SK-N-SH (cell line): ENCODE data around the gene OR2T8. TPM values are rescaled to one million over a fixed set of nuclear protein-coding genes. Genes with fewer than 3 reads are reported as not detected.

Source experiments
- CTCF ChIA-PET: fragments of 300-600, 350-600 bp; formaldehyde crosslinking; extraction: SDS; loops from one replicate; lab custom pipeline; 2021; lab: Yijun Ruan, JAX
- POLR2A ChIA-PET: fragments of 350-600 bp; sonication (Branson Sonifier 250); formaldehyde crosslinking; extraction: SDS; loops from one replicate; lab custom pipeline; 2020; ENCODE audit warnings: antibody characterized with exemption, inconsistent platforms; lab: Yijun Ruan, JAX
- DNase-seq: peaks from one replicate; pipeline ENCODE4 v3.0.0; 2012
- H2AFZ ChIP-seq: fragments of 200-600 bp; sonication (generic); 2 replicates; pipeline ENCODE4 v1.8.1; 2016; ENCODE audit warnings: antibody characterized with exemption, mild to moderate bottlenecking, low read depth
- H3F3A ChIP-seq: fragments of 200-600 bp; sonication (generic); replicated peaks from 2 replicates; pipeline ENCODE3; 2016; ENCODE audit warnings: antibody characterized with exemption, mild to moderate bottlenecking; ENCODE audit not compliant: insufficient read depth
- H3K27ac ChIP-seq, 2 experiments: fragments of 200-500 bp in 1 of 2; fragments of 200-600 bp in 1 of 2; sonication (Bioruptor generic) in 1 of 2; sonication (generic), shearing (Covaris generic) in 1 of 2; 2 replicates each; pipeline versions ENCODE4 v1.5.1 to v1.6.1; 2014 to 2016; ENCODE audit warnings: low read depth in 2 of 2, inconsistent platforms in 1 of 2, low read length in 1 of 2, mild to moderate bottlenecking in 1 of 2, mixed read lengths in 1 of 2
- H3K27me3 ChIP-seq: fragments of 200-600 bp; sonication (generic), shearing (Covaris generic); 2 replicates; pipeline ENCODE4 v1.6.1; 2016; ENCODE audit warnings: mixed run types; ENCODE audit not compliant: insufficient read depth
- H3K36me3 ChIP-seq, 2 experiments: fragments of 200-500 bp in 1 of 2; fragments of 200-600 bp in 1 of 2; sonication (Bioruptor generic) in 1 of 2; sonication (generic) in 1 of 2; replicated peaks in 1 of 2; 2 replicates each; pipeline versions ENCODE3 to v1.5.1; 2014 to 2016; ENCODE audit warnings: low read length in 1 of 2, mild to moderate bottlenecking in 1 of 2; ENCODE audit not compliant: insufficient read depth in 2 of 2, control insufficient read depth in 1 of 2
- H3K4me1 ChIP-seq, 2 experiments: fragments of 200-500 bp in 1 of 2; fragments of 200-600 bp in 1 of 2; sonication (Bioruptor generic) in 1 of 2; sonication (generic), shearing (Covaris generic) in 1 of 2; 2 replicates each; pipeline versions ENCODE4 v1.5.1 to v1.6.1; 2014 to 2016; ENCODE audit warnings: low read depth in 1 of 2, low read length in 1 of 2, mixed run types in 1 of 2; ENCODE audit not compliant: insufficient read depth in 2 of 2, control insufficient read depth in 1 of 2
- H3K4me2 ChIP-seq: fragments of 200-600 bp; sonication (generic), shearing (Covaris generic); 2 replicates; pipeline ENCODE4 v1.6.1; 2017; ENCODE audit warnings: mixed run types
- H3K4me3 ChIP-seq, 2 experiments: fragments of 200-500 bp in 1 of 2; fragments of 200-600 bp in 1 of 2; sonication (Bioruptor generic) in 1 of 2; sonication (generic), shearing (Covaris generic) in 1 of 2; 2 replicates each; pipeline versions ENCODE4 v1.5.1 to v1.8.1; 2014 to 2016; ENCODE audit warnings: low read depth in 2 of 2, inconsistent platforms in 1 of 2, low read length in 1 of 2, mild to moderate bottlenecking in 1 of 2, mixed read lengths in 1 of 2, moderate library complexity in 1 of 2
- H3K79me2 ChIP-seq: fragments of 200-600 bp; sonication (generic); 2 replicates; pipeline ENCODE4 v1.8.1; 2017; ENCODE audit warnings: mild to moderate bottlenecking; ENCODE audit not compliant: insufficient read depth
- H3K9ac ChIP-seq: fragments of 200-600 bp; sonication (generic); 2 replicates; pipeline ENCODE4 v1.6.1; 2017; ENCODE audit warnings: mixed run types
- H3K9me2 ChIP-seq: fragments of 200-600 bp; sonication (generic); 2 replicates; pipeline ENCODE4 v1.6.1; 2017; ENCODE audit warnings: mixed run types
- H3K9me3 ChIP-seq: fragments of 200-600 bp; sonication (generic); 2 replicates; pipeline ENCODE4 v1.6.1; 2017; ENCODE audit warnings: mixed run types, mild to moderate bottlenecking, moderate library complexity
- H4K20me1 ChIP-seq: fragments of 200-600 bp; sonication (generic); 2 replicates; pipeline ENCODE4 v1.6.1; 2017; ENCODE audit warnings: mild to moderate bottlenecking, mixed run types; ENCODE audit not compliant: insufficient read depth
- CHD2 ChIP-seq: fragments of 150-350 bp; IDR thresholded peaks from 2 replicates; pipeline ENCODE4 v1.6.1; 2018; ENCODE audit warnings: low read length; ENCODE audit not compliant: partially characterized antibody
- CTCF ChIP-seq: fragments of 200-600 bp; sonication (generic); IDR thresholded peaks from 2 replicates; pipeline ENCODE4 v1.6.1; 2017; ENCODE audit warnings: antibody characterized with exemption, mild to moderate bottlenecking, moderate library complexity
- FOXM1 ChIP-seq: IDR thresholded peaks from 2 replicates; pipeline ENCODE4 v1.4.0; 2012; ENCODE audit warnings: low read depth, mild to moderate bottlenecking
- GATA2 ChIP-seq: sonication (generic); formaldehyde crosslinking; IDR thresholded peaks from 2 replicates; pipeline ENCODE4 v1.5.0; 2020; ENCODE audit warnings: mild to moderate bottlenecking, missing genetic modification reagents
- MXI1 ChIP-seq: IDR thresholded peaks from 2 replicates; pipeline ENCODE4 v1.6.1; 2012; ENCODE audit warnings: mild to moderate bottlenecking, low read depth, low read length, improper control_type of control experiment
- NFIC ChIP-seq: IDR thresholded peaks from 2 replicates; pipeline ENCODE4 v1.4.0; 2012; ENCODE audit warnings: borderline replicate concordance
- POLR2AphosphoS5 ChIP-seq: IDR thresholded peaks from 2 replicates; pipeline ENCODE4 v1.6.1; 2012; ENCODE audit warnings: low read depth, low read length
- SIN3A ChIP-seq: IDR thresholded peaks from 2 replicates; pipeline ENCODE4 v1.6.1; 2012; ENCODE audit warnings: low read depth, mild to moderate bottlenecking, low read length, moderate library complexity, borderline replicate concordance
- TAF1 ChIP-seq: IDR thresholded peaks from 2 replicates; pipeline ENCODE4 v1.6.1; 2012; ENCODE audit warnings: low read depth, mild to moderate bottlenecking, low read length, moderate library complexity, borderline replicate concordance
- TEAD4 ChIP-seq: IDR thresholded peaks from 2 replicates; pipeline ENCODE4 v1.4.0; 2012; ENCODE audit warnings: mild to moderate bottlenecking, borderline replicate concordance; ENCODE audit not compliant: insufficient read depth
- YY1 ChIP-seq: IDR thresholded peaks from 2 replicates; pipeline ENCODE4 v1.4.0; 2012; ENCODE audit warnings: low read depth, mild to moderate bottlenecking
- WGBS: methylation state at CpG from one replicate; pipeline ENCODE4 v1.1.6; 2017; ENCODE audit warnings: low lambda C conversion rate; 5-methylcytosine and 5-hydroxymethylcytosine counted together
- polyA plus RNA-seq, 3 experiments: library from polyadenylated mRNA; depleted of rRNA; stranded (reverse); fragments of >200 nt; gene quantifications; 2 replicates each; pipeline ENCODE4 v1.2.3, GENCODE V29; 2012
- TF ChIP-seq, protein P1 (sequence below): IDR thresholded peaks from 2 replicates; pipeline ENCODE4 v1.4.0; 2012; ENCODE audit warnings: low read depth
- TF ChIP-seq, protein P2 (sequence below): IDR thresholded peaks from 2 replicates; pipeline ENCODE4; 2012

Gene OR2T8
- polyA plus RNA-seq, 1 of the 3 experiments (the other 2 are of a cell fraction): not detected

DNA sequence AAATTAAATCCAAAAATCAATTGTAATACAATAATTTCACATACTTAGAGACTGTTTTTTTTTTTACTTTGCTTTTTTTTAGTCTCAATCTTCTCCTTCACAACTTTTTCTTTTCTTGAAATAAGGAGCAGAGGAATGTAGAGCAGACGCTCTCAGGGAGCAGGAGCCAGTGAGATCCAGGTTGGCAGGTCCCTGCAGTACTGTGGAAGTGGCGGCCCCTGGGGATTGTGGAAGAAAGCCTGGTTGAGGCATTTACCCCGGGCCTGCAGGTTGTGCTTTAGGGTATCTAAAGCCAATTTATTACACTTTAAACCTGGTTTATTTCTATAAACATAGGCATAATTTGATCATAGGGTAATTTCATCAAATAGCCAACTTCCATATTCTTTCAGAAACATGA lies 3.9 kb downstream of the OR2T8 start:
- TF ChIP-seq NFIC (no peak), POLR2AphosphoS5 (no peak), FOXM1 (no peak), TEAD4 (no peak), SIN3A (no peak), MXI1 (no peak), CHD2 (no peak), GATA2 (CRISPR knock-in tag) (no peak)
- no peak for DNase-seq
- Histone ChIP-seq H3K9ac (no peak overlapping the region), H2AFZ (no peak overlapping the region), H3K4me1 (no peaks in the 10 kb centered on the region), H3K27me3 (peaks cover 6% of the 10 kb centered on the region; the same call in 1 of the 2 replicates), H3K79me2 (no peaks in the 10 kb centered on the region), H3K36me3 (no peaks in the 10 kb centered on the region), H3K4me3 (no peak overlapping the region), H4K20me1 (no peaks in the 10 kb centered on the region), H3K4me2 (no peak overlapping the region), H3K27ac (no peak overlapping the region), H3K9me3 (no peaks in the 10 kb centered on the region), H3K9me2 (no peaks in the 10 kb centered on the region), H3F3A (no peaks in the 10 kb centered on the region)
- CTCF ChIA-PET: interaction anchor here (1.0 to 1.9 kb wide), 2 partner anchors 13 kb away, joined by 3 to 4 read pairs; no protein-coding TSS in a partner anchor
- WGBS: 1% methylated on average over 3 of the region's 3 CpGs
- POLR2A ChIA-PET: no interaction called here

DNA sequence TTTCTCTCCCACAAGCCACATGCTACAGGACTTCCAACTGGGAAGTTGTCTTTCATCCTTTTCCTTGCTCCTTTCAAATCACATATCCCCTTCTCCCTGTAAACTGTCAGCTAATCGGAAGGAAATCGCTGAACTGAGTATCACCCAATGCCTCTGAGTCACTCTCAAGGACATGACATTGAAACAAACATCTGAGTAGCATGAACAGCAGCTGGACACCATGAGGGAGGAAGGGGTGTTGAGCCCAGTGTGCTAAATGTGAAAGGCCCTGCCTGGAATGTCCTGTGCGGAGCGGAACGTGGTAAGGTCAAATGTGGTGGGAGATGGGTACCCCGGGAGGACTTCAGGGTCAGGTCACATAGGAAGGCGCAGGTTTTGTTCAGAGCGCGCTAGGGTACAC lies 4.8 kb downstream of the OR2T8 start, which contains the start of gene OR2AJ1:
Gene OR2AJ1 (plus strand): TSS at position 22 of the 400 bp plus-strand sequence. CDS start 8,880 bp downstream, outside the sequence.
- Histone ChIP-seq H3F3A (no peaks in the 10 kb centered on the region), H3K4me1 (no peaks in the 10 kb centered on the region), H3K27me3 (peaks cover 6% of the 10 kb centered on the region; the same call in 1 of the 2 replicates), H3K27ac (no peak within 1 kb of the TSS), H3K4me3 (no peak within 1 kb of the TSS), H2AFZ (no peak within 1 kb of the TSS; the same call in 1 of the 2 replicates), H3K4me2 (no peak within 1 kb of the TSS), H4K20me1 (no peaks in the 10 kb centered on the region), H3K9ac (no peak within 1 kb of the TSS), H3K9me3 (no peaks in the 10 kb centered on the region), H3K79me2 (no peaks in the 10 kb centered on the region), H3K36me3 (no peaks in the 10 kb centered on the region), H3K9me2 (no peaks in the 10 kb centered on the region)
- 17% methylated on average over 9 of the region's 9 CpGs for WGBS
- no peak for TF ChIP-seq CTCF
- TF ChIP-seq TEAD4: no peak
- TF ChIP-seq GATA2 (CRISPR knock-in tag): no peak
- CTCF ChIA-PET: interaction anchor here (1.0 to 1.9 kb wide), 2 partner anchors 12 kb away, joined by 3 to 4 read pairs; no protein-coding TSS in a partner anchor
- POLR2A ChIA-PET: no interaction called here
- DNase-seq: no peak

GRCh38 chr1:247933989-247934388 lies 13.9 kb downstream of the OR2T8 start:
- ChIA-PET CTCF (no interaction called here), POLR2A (no interaction called here)
- Histone ChIP-seq H3K4me3 (no peak overlapping the region), H4K20me1 (no peaks in the 10 kb centered on the region), H3K4me2 (no peak overlapping the region), H3F3A (no peaks in the 10 kb centered on the region), H3K4me1 (peaks cover 0 to 2% of the 10 kb centered on the region in 2 experiments; a peak in 1 of 4 replicates), H3K9me3 (no peaks in the 10 kb centered on the region), H3K9ac (no peak overlapping the region), H2AFZ (no peak overlapping the region), H3K9me2 (no peaks in the 10 kb centered on the region), H3K79me2 (no peaks in the 10 kb centered on the region), H3K36me3 (no peaks in the 10 kb centered on the region), H3K27me3 (peaks cover 6% of the 10 kb centered on the region; the same call in 1 of the 2 replicates), H3K27ac (no peak overlapping the region)
- TF ChIP-seq, protein P1, sequence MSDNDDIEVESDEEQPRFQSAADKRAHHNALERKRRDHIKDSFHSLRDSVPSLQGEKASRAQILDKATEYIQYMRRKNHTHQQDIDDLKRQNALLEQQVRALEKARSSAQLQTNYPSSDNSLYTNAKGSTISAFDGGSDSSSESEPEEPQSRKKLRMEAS: no peak
- no peak for TF ChIP-seq NFIC
- TF ChIP-seq TAF1: no peak
- TF ChIP-seq, protein P2, sequence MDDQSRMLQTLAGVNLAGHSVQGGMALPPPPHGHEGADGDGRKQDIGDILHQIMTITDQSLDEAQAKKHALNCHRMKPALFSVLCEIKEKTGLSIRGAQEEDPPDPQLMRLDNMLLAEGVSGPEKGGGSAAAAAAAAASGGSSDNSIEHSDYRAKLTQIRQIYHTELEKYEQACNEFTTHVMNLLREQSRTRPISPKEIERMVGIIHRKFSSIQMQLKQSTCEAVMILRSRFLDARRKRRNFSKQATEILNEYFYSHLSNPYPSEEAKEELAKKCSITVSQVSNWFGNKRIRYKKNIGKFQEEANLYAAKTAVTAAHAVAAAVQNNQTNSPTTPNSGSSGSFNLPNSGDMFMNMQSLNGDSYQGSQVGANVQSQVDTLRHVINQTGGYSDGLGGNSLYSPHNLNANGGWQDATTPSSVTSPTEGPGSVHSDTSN: no peak
- TF ChIP-seq CHD2: no peak
- no peak for TF ChIP-seq YY1
- no peak for TF ChIP-seq CTCF
- DNase-seq: no peak
- WGBS: 31% methylated on average over 8 of the region's 8 CpGs
